Ascending aorta (tissue), 2 donors: ENCODE results near the gene B4GALT4. TPM values are rescaled to one million over a fixed set of nuclear protein-coding genes. Genes with fewer than 3 reads are reported as not detected.
"Not testable (repeated sequence)": the region's sequence is repeated elsewhere in the genome, so short reads cannot be mapped to it uniquely, and the experiment has no call there.

ENCODE experiments used
- DNase-seq, 2 donors: peaks; one replicate each; pipeline ENCODE4 v3.0.0-alpha.2; 2019; ENCODE audit warnings: low spot score in 2 of 2
- H3K27ac ChIP-seq, 2 donors: fragments of 200-600 bp; sonication (generic); one replicate each; pipeline ENCODE4 v1.5.1; 2016 to 2017; ENCODE audit warnings: mild to moderate bottlenecking in 1 of 2
- H3K27me3 ChIP-seq: fragments of 200-600 bp; sonication (generic); one replicate; pipeline ENCODE4 v1.5.1; 2017
- H3K36me3 ChIP-seq, 2 donors: fragments of 200-600 bp; sonication (generic); one replicate each; pipeline ENCODE4 v1.5.1; 2016
- H3K4me1 ChIP-seq, 2 donors: fragments of 200-600 bp; sonication (generic); one replicate each; pipeline ENCODE4 v1.5.1; 2016 to 2017; ENCODE audit warnings: mild to moderate bottlenecking in 1 of 2
- H3K4me3 ChIP-seq, 2 donors: fragments of 200-600 bp; sonication (generic); one replicate each; pipeline ENCODE4 v1.5.1; 2016 to 2017; ENCODE audit warnings: mild to moderate bottlenecking in 1 of 2
- H3K9me3 ChIP-seq, 2 donors: fragments of 200-600 bp; sonication (generic); one replicate each; pipeline ENCODE4 v1.5.1; 2016
- intact Hi-C: fragments of 100-400 bp; cut with DNase I; formaldehyde crosslinking; loops from one replicate; pipeline ENCODE4 v1.15.1; 2023
- total RNA-seq: library from RNA; depleted of rRNA; stranded (reverse); fragments of >200 nt; gene quantifications from one replicate; pipeline ENCODE4 v1.1.0, GENCODE V29; 2016
- TF ChIP-seq, protein P1 (sequence below), 3 experiments: fragments of 200-600 bp in 2 of 3; fragments of 450-650 bp in 1 of 3; sonication (generic) in 2 of 3; IDR thresholded peaks; one replicate each; pipeline ENCODE4 v1.5.1; 2016 to 2019; ENCODE audit warnings: antibody characterized with exemption in 3 of 3, mild to moderate bottlenecking in 1 of 3, moderate library complexity in 1 of 3

Gene B4GALT4
- total RNA-seq, 1 donor from 2014 or later, result 6.4 TPM

DNA sequence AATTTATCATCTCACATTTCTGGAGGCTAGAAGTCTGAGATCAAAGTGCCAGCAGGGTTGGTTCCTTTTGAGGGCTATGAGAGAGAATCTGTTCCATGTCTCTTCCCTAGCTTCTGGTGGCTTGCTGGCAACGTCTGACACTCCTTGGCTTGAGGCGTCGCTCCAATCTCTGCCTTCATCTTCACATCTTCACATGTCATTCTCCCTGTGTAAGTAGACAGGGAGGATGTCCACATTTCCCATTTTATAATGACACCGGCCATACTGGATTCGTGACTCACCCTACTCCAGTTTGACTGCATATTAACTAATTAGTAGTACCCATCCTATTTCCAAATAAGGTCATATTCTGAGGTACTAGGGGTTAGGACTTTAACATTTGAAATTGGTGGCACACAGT, 36.0 kb upstream of the B4GALT4 start:
- Histone ChIP-seq H3K4me1 (peaks cover 0 to 2% of the 10 kb centered on the region in 2 donors), H3K27me3 (no peaks in the 10 kb centered on the region), H3K27ac (no peak overlapping the region), H3K9me3 (no peaks in the 10 kb centered on the region), H3K36me3 (no peaks in the 10 kb centered on the region), H3K4me3 (no peak overlapping the region)
- no peak for DNase-seq
- TF ChIP-seq, protein P1, sequence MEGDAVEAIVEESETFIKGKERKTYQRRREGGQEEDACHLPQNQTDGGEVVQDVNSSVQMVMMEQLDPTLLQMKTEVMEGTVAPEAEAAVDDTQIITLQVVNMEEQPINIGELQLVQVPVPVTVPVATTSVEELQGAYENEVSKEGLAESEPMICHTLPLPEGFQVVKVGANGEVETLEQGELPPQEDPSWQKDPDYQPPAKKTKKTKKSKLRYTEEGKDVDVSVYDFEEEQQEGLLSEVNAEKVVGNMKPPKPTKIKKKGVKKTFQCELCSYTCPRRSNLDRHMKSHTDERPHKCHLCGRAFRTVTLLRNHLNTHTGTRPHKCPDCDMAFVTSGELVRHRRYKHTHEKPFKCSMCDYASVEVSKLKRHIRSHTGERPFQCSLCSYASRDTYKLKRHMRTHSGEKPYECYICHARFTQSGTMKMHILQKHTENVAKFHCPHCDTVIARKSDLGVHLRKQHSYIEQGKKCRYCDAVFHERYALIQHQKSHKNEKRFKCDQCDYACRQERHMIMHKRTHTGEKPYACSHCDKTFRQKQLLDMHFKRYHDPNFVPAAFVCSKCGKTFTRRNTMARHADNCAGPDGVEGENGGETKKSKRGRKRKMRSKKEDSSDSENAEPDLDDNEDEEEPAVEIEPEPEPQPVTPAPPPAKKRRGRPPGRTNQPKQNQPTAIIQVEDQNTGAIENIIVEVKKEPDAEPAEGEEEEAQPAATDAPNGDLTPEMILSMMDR (IDR thresholded peaks at IDR 0.05), result no peak
- intact Hi-C loops, result loop anchor here (5.0 to 10.0 kb wide), 3 partner anchors 48 to 191 kb away; partner anchors contain the start of gene POGLUT1

DNA sequence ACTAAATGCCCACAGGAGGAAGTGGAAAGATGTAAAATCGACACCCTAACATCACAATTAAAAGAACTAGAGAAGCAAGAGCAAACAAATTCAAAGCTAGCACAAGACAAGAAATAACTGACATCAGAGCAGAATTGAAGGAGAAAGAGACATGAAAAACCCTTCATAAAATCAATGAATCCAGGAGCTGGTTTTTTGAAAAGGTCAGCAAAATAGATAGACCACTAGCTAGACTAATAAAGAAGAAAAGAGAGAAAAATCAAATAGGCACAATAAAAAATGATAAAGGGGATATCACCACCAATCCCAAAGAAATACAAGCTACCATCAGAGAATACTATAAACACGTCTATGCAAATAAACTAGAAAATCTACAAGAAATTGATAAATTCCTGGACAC, 29.5 kb upstream of the B4GALT4 start:
- H3K4me1 ChIP-seq, DNase-seq, H3K27me3 ChIP-seq, H3K27ac ChIP-seq, H3K36me3 ChIP-seq, H3K4me3 ChIP-seq, H3K9me3 ChIP-seq: not testable (repeated sequence)
- intact Hi-C loops, result loop anchor here (10.0 kb wide), 2 partner anchors 55 to 115 kb away; no protein-coding TSS in a partner anchor

DNA sequence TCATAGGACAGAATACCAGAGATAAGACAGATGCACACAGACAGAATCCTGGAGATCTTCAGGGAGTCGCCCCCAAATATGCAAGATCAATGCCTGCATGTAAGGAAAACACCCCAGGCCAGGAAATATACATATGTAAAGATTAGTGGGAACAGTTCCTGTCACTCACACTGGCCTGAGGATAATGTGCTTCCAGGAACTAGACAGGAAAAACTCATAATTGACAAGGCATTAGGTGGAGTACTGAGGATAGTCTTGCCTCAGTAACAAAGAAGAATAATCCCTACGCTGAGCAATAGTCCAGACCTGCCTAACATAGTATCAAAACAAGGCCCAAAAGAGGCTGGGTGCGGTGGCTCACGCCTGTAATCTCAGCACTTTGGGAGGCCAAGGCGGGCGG, 20.4 kb upstream of the B4GALT4 start:
- Histone ChIP-seq H3K4me3 (no peak overlapping the region), H3K27ac (no peak overlapping the region), H3K27me3 (no peaks in the 10 kb centered on the region), H3K36me3 (no peaks in the 10 kb centered on the region), H3K4me1 (peaks cover 3% of the 10 kb centered on the region in 2 donors), H3K9me3 (no peaks in the 10 kb centered on the region)
- TF ChIP-seq, protein P1 (IDR thresholded peaks at IDR 0.05), result no peak
- intact Hi-C loops, result no loop called here
- DNase-seq, result no peak

DNA sequence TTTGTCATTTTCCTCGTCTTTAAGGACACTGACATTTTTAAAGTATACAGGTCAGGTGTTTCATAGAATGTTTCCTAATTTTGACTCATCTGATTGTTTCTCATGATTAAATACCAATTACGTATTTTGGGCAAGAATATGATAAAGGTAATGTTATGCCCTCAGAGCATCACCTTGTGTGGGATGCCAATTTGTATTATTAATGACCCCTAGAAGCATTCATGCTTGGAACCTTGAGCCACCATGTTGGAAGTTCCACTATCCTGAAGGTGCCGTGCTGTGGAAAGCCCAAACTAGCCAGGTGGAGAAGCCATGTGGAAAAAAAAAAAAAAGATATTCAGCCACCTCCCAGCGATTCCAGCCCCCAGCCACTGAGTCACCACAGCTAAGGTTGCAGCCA, 19.1 kb upstream of the B4GALT4 start:
- H3K4me1 ChIP-seq, result peaks cover 3% of the 10 kb centered on the region in 2 donors
- DNase-seq, result no peak
- H3K36me3 ChIP-seq, result no peaks in the 10 kb centered on the region
- H3K27me3 ChIP-seq, result no peaks in the 10 kb centered on the region
- H3K27ac ChIP-seq, result no peak overlapping the region
- intact Hi-C loops, result no loop called here
- TF ChIP-seq, protein P1 (IDR thresholded peaks at IDR 0.05), result no peak
- no peaks in the 10 kb centered on the region for H3K9me3 ChIP-seq
- no peak overlapping the region for H3K4me3 ChIP-seq

DNA sequence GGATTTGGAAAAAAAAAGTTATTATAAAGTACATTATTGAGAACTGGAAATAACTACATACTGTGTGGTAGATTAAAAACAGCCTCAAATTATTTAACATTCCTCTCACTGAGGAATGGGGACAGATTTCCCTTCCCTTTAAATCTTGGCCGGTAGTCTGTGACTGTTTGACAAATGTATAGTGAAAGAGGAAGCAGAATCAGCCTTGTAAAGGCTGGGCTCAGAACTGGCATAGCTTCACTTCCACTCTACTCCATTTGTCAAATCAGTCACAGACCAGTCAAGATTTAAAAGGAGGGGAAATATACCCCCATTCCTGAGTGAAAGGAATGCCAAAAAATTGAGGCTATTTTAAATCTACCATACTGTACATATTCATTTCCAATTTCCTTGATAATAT, 18.2 kb upstream of the B4GALT4 start:
- peaks cover 3% of the 10 kb centered on the region in 2 donors for H3K4me1 ChIP-seq
- no peak for DNase-seq
- intact Hi-C loops, result no loop called here
- no peaks in the 10 kb centered on the region for H3K36me3 ChIP-seq
- H3K27me3 ChIP-seq, result no peaks in the 10 kb centered on the region
- no peak overlapping the region for H3K27ac ChIP-seq
- TF ChIP-seq, protein P1 (IDR thresholded peaks at IDR 0.05), result no peak
- no peaks in the 10 kb centered on the region for H3K9me3 ChIP-seq
- H3K4me3 ChIP-seq, result no peak overlapping the region

DNA sequence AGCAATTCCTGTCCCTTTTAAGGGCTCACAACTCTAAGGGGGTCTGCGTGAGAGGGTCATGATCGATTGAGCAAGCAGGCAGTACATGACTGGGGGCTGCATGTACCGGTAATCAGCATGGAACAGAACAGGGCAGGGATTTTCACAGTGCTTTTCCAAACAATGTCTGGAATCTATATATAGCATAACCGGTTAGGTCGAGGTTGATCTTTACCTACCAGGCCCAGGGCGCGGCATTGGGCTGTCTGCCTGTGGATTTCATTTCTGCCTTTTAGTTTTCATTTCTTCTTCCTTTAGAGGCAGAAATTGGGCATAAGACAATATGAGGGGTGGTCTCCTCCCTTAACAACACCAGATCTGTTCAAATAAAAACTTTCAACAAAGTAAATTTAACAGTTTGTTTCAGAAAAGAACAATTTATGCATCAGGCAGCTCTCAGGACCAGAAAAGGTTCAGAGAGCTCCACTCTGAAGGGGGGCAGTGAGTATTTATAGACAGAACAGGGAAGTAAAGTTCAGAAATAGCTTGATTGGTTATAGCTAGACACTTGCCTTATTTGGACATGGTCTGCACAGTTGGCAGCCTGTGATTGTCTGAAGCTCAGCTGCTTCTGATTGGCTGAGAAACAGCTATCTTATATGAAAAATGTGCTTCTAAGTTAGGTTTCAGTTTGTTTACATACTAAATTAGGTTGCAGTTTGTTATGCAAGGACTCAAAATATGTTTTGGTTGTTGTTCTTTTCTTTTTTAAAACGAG, 17.2 kb upstream of the B4GALT4 start:
- Histone ChIP-seq H3K27me3 (no peaks in the 10 kb centered on the region), H3K27ac (peak overlapping the region in 1 of 2 donors; percentile 31), H3K36me3 (no peaks in the 10 kb centered on the region), H3K9me3 (no peaks in the 10 kb centered on the region), H3K4me1 (peaks cover 3% of the 10 kb centered on the region in 2 donors), H3K4me3 (no peak overlapping the region)
- intact Hi-C loops, result no loop called here
- TF ChIP-seq, protein P1 (IDR thresholded peaks at IDR 0.05), result no peak
- DNase-seq, result no peak
